ENCODE results near the gene TMEM198. TPM values are rescaled to one million over a fixed set of nuclear protein-coding genes. Genes with fewer than 3 reads are reported as not detected.

TMEM198 gene
- total RNA-seq, 1 donor from 2014 or later, result 1.4 TPM

- Histone ChIP-seq H3K27me3 (ENCODE audit: low read depth) (peaks cover 30% of the 10 kb centered on the region), H3K36me3 (no peaks in the 10 kb centered on the region), H3K4me3 (peak overlapping the region; percentile 71), H3K4me1 (peaks cover 14% of the 10 kb centered on the region), H3K9me3 (no peaks in the 10 kb centered on the region), H3K27ac (no peak overlapping the region)
- ATAC-seq (peak; percentile 93 to 96), DNase-seq (peak; percentile 88)
- intact Hi-C loops (cut with DNase I), result no loop called here
- TF ChIP-seq CTCF (IDR thresholded peaks at IDR 0.05), result no peak
Measured at GRCh38 chr2:219552382-219553167, 8.7 kb downstream of the TMEM198 start.

- Histone ChIP-seq H3K4me3 (peak overlapping the region; percentile 71), H3K27me3 (ENCODE audit: low read depth) (peaks cover 30% of the 10 kb centered on the region), H3K27ac (no peak overlapping the region), H3K36me3 (no peaks in the 10 kb centered on the region), H3K4me1 (peaks cover 14% of the 10 kb centered on the region), H3K9me3 (no peaks in the 10 kb centered on the region)
- no peak for ATAC-seq
- no peak for DNase-seq
- no peak for TF ChIP-seq CTCF (IDR thresholded peaks at IDR 0.05)
- intact Hi-C loops (cut with DNase I), result no loop called here
Measured at GRCh38 chr2:219553168-219553417, 9.3 kb downstream of the TMEM198 start.

GRCh38 chr2:219553463-219553963, 9.7 kb downstream of the TMEM198 start:
- no peak overlapping the region for H3K27ac ChIP-seq
- no peak for TF ChIP-seq CTCF (IDR thresholded peaks at IDR 0.05)
- H3K36me3 ChIP-seq, result no peaks in the 10 kb centered on the region
- H3K4me1 ChIP-seq, result peaks cover 14% of the 10 kb centered on the region
- no peaks in the 10 kb centered on the region for H3K9me3 ChIP-seq
- intact Hi-C loops (cut with DNase I), result no loop called here
- ATAC-seq (no peak), DNase-seq (no peak)
- H3K27me3 ChIP-seq (ENCODE audit: low read depth), result peaks cover 30% of the 10 kb centered on the region
- no peak overlapping the region for H3K4me3 ChIP-seq

- Histone ChIP-seq H3K4me3 (no peak overlapping the region), H3K4me1 (peaks cover 14% of the 10 kb centered on the region), H3K9me3 (no peaks in the 10 kb centered on the region), H3K36me3 (no peaks in the 10 kb centered on the region), H3K27ac (no peak overlapping the region), H3K27me3 (ENCODE audit: low read depth) (peaks cover 30% of the 10 kb centered on the region)
- DNase-seq (no peak), ATAC-seq (no peak)
- intact Hi-C loops (cut with DNase I), result no loop called here
- no peak for TF ChIP-seq CTCF (IDR thresholded peaks at IDR 0.05)
Measured at GRCh38 chr2:219554350-219554749, 10.5 kb downstream of the TMEM198 start.

GRCh38 chr2:219555956-219556355, 12.1 kb downstream of the TMEM198 start:
- TF ChIP-seq CTCF (IDR thresholded peaks at IDR 0.05), result no peak
- DNase-seq, result no peak
- no peak overlapping the region for H3K27ac ChIP-seq
- H3K27me3 ChIP-seq (ENCODE audit: low read depth), result peaks cover 25% of the 10 kb centered on the region
- H3K4me3 ChIP-seq, result no peak overlapping the region
- H3K36me3 ChIP-seq, result no peaks in the 10 kb centered on the region
- H3K9me3 ChIP-seq, result no peaks in the 10 kb centered on the region
- intact Hi-C loops (cut with DNase I), result no loop called here
- H3K4me1 ChIP-seq, result peaks cover 14% of the 10 kb centered on the region
- ATAC-seq, result no peak

All from lower lobe of right lung (tissue), 2 donors.